ENCODE measurements around the gene FBXO42. TPM values are rescaled to one million over a fixed set of nuclear protein-coding genes. Genes with fewer than 3 reads are reported as not detected.

The FBXO42 gene
- total and polyA plus RNA-seq, 2 experiments from 2014 or later, result 28.6 to 40.8 TPM

DNA sequence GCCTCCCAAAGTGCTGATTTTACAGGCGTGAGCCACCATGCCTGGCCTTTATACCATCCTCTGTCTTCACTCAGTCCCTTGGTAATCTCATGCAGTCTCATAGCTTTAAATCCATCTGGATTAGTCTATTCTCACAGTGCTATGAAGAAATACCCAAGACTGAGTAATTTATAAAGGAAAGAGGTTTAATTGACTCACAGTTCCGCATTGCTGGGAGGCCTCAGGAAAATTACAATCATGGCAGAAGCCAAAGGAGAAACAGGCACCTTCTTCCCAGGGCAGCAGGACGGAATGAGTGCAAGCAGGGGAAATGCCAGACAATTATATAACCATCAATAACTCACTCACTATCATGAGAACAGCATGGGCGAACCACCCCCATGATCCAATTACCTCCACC, 66.2 kb downstream of the FBXO42 start:
- Histone ChIP-seq H3K27ac (no peak overlapping the region), H3K4me3 (no peak overlapping the region), H3K36me3 (no peaks in the 10 kb centered on the region), H3K27me3 (no peaks in the 10 kb centered on the region), H3K9me3 (ENCODE audit: low read depth) (no peaks in the 10 kb centered on the region), H3K4me1 (ENCODE audit: low read depth) (no peaks in the 10 kb centered on the region)
- DNase-seq (ENCODE audit: low read depth in 1 of 2, low spot score in 1 of 2), result no peak
- TF ChIP-seq, protein P1, sequence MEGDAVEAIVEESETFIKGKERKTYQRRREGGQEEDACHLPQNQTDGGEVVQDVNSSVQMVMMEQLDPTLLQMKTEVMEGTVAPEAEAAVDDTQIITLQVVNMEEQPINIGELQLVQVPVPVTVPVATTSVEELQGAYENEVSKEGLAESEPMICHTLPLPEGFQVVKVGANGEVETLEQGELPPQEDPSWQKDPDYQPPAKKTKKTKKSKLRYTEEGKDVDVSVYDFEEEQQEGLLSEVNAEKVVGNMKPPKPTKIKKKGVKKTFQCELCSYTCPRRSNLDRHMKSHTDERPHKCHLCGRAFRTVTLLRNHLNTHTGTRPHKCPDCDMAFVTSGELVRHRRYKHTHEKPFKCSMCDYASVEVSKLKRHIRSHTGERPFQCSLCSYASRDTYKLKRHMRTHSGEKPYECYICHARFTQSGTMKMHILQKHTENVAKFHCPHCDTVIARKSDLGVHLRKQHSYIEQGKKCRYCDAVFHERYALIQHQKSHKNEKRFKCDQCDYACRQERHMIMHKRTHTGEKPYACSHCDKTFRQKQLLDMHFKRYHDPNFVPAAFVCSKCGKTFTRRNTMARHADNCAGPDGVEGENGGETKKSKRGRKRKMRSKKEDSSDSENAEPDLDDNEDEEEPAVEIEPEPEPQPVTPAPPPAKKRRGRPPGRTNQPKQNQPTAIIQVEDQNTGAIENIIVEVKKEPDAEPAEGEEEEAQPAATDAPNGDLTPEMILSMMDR (IDR thresholded peaks at IDR 0.05; ENCODE audit: low read depth, low read length), result no peak

DNA sequence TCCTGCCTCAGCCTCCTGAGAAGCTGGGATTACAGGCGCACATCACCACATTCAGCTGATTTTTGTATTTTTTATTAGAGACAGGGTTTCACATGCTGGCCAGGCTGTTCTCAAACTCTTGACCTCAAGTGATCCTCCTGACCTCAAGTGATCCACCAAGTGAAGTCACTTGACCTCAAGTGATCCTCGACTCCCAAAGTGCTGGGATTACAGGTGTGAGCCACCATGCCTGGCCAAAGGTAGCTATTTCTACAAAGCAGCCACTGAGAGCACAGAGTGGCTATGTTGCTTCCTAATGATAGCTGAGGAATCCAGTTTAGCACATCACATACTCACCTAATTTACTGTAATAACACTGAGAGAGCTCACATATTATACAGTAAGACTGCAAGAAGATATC, 70.5 kb downstream of the FBXO42 start:
- TF ChIP-seq, protein P1 (IDR thresholded peaks at IDR 0.05; ENCODE audit: low read depth, low read length), result no peak
- Histone ChIP-seq H3K9me3 (ENCODE audit: low read depth) (no peaks in the 10 kb centered on the region), H3K4me1 (ENCODE audit: low read depth) (no peaks in the 10 kb centered on the region), H3K36me3 (no peaks in the 10 kb centered on the region), H3K4me3 (no peak overlapping the region), H3K27ac (no peak overlapping the region), H3K27me3 (no peaks in the 10 kb centered on the region)
- DNase-seq (ENCODE audit: low read depth in 1 of 2, low spot score in 1 of 2), result no peak

DNA sequence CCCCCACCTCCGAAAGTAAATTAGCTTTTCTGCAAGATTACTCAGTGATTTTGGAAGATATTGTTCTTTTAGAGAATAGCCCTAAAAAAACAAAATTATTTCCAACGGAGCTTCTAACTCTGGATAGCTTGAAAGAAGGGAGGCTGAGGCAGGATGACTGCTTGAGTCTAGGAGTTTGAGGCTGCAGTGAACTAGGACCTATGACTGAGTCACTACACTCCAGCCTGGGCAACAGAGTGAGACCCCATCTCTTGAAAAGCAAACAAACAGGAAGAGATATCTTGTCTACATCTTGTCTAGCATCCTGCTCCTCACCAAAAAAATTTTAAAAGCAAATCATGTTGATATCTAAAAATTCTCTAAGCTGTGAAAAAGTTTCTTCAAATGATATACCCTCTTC, 73.1 kb downstream of the FBXO42 start:
- Histone ChIP-seq H3K4me1 (ENCODE audit: low read depth) (no peaks in the 10 kb centered on the region), H3K9me3 (ENCODE audit: low read depth) (no peaks in the 10 kb centered on the region), H3K4me3 (no peak overlapping the region), H3K27me3 (no peaks in the 10 kb centered on the region), H3K36me3 (no peaks in the 10 kb centered on the region), H3K27ac (no peak overlapping the region)
- no peak for DNase-seq (ENCODE audit: low read depth in 1 of 2, low spot score in 1 of 2)
- TF ChIP-seq, protein P1 (IDR thresholded peaks at IDR 0.05; ENCODE audit: low read depth, low read length), result no peak

DNA sequence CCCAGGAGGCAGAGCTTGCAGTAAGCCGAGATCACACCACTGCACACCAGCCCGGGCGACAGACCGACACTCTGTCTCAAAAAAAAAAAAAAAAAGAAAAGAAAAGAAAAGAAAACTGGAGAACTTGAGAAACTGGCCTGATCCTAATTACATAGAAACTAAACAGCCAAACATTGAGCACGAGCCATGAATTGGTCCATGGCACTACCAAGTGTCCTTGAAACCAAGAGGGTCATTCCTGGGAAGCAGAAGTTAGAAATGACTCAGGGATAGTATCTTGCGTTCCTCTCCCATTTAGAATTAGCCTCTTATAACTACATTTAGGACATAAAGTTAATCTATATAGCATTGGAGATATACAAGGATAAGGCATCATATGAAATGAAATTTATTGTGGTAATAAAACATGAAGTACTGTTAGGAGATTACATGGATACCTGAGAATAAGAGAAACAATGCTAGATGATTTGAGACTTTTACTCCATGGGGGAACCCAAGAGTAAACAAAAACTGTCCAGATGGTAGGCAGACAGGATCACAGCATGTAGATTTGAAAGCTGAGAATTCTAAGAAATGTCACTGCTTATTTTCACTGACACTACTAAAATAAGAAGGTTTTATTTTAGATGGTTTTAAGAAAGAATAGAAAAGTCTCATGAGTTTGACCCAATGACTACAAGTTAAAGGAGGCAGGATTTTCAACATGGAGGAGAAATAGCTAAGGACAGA, 75.8 kb downstream of the FBXO42 start:
- Histone ChIP-seq H3K4me3 (no peak overlapping the region), H3K4me1 (ENCODE audit: low read depth) (no peaks in the 10 kb centered on the region), H3K36me3 (no peaks in the 10 kb centered on the region), H3K27me3 (no peaks in the 10 kb centered on the region), H3K27ac (no peak overlapping the region), H3K9me3 (ENCODE audit: low read depth) (no peaks in the 10 kb centered on the region)
- DNase-seq (ENCODE audit: low read depth in 1 of 2, low spot score in 1 of 2), result no peak
- TF ChIP-seq, protein P1 (IDR thresholded peaks at IDR 0.05; ENCODE audit: low read depth, low read length), result no peak

DNA sequence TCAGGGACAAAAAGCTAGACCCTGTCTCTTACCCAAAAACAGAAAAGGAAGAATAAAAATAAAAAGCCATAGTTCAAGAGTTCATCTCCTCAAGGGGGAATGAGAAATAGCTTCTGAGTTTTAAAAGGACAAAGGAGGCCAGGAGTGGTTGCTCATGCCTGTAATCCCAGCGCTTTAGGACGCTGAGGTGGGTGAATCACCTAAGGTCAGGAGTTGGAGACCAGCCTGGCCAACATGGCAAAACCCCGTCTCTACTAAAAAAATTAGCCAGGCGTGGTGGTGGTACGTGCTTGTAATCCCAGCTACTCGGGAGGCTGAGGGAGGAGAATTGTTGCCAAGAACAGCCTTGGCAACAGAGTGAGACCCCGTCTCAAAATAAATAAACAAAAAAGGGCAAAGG, 76.7 kb downstream of the FBXO42 start:
- Histone ChIP-seq H3K9me3 (ENCODE audit: low read depth) (no peaks in the 10 kb centered on the region), H3K36me3 (no peaks in the 10 kb centered on the region), H3K4me3 (no peak overlapping the region), H3K4me1 (ENCODE audit: low read depth) (peaks cover 3% of the 10 kb centered on the region), H3K27ac (no peak overlapping the region), H3K27me3 (no peaks in the 10 kb centered on the region)
- no peak for DNase-seq (ENCODE audit: low read depth in 1 of 2, low spot score in 1 of 2)
- TF ChIP-seq, protein P1 (IDR thresholded peaks at IDR 0.05; ENCODE audit: low read depth, low read length), result no peak

All from cardiac muscle cell (in vitro differentiated cells and primary cell).